ENCODE measurements around the gene PSMG4. TPM values are rescaled to one million over a fixed set of nuclear protein-coding genes. Genes with fewer than 3 reads are reported as not detected.
A peak's percentile ranks its signal among the peaks of the same experiment; 100 is the strongest.

The PSMG4 gene
- total and polyA plus RNA-seq, 2 of the 8 experiments (the other 6 are each of a cell fraction or from before 2014, with no cell fraction given), result 40.6 to 113 TPM

GRCh38 chr6:3231247-3232016 lies 27.3 kb upstream of the PSMG4 start:
- peak overlapping the region; percentile 50; the same call in 1 of the 2 replicates for H2BK15ac ChIP-seq (ENCODE audit: low read length)
- peak overlapping the region; percentile 71 to 99 (median 86) for H3K4me3 ChIP-seq (ENCODE audit: extremely low read depth in 1 of 4, insufficient read depth in 2 of 4, low read depth in 3 of 4, low read length in 4 of 4)
- peak overlapping the region; percentile 86 for H3K18ac ChIP-seq (ENCODE audit: extremely low read depth, low read length)
- no peak overlapping the region for H3K23ac ChIP-seq (ENCODE audit: insufficient read length)
- WGBS, 2 experiments (ENCODE audit: extremely low coverage in 1 of 2, insufficient coverage in 1 of 2, insufficient read length in 1 of 2, insufficient replicate concordance in 2 of 2, low coverage in 1 of 2, low lambda C conversion rate in 2 of 2, missing lambda C conversion rate in 1 of 2), result 1% methylated on average over 44 of the region's 47 CpGs; no CpG with 5 or more reads in 1 of the 2 experiments
- peak overlapping the region in 3 of 4 experiments; percentile 71 to 80 (median 76); a peak in 6 of 7 replicates for H3K9ac ChIP-seq (replicated peaks in 1 of 4; ENCODE audit: extremely low read depth in 1 of 4, low read depth in 3 of 4, low read length in 3 of 4)
- peak overlapping the region; percentile 91 to 96 for H3K4me2 ChIP-seq (ENCODE audit: insufficient read depth in 1 of 2, low read depth in 2 of 2, low read length in 2 of 2)
- peak overlapping the region; percentile 35 for H2BK120ac ChIP-seq (replicated peaks; ENCODE audit: low read depth, low read length)
- H3K27ac ChIP-seq (ENCODE audit: low read depth, low read length), result no peak overlapping the region; the same call in 1 of the 2 replicates
- peak in 1 of 2 experiments; percentile 83 for DNase-seq (ENCODE audit: low read depth in 1 of 2, low spot score in 2 of 2)
- H3K4me1 ChIP-seq (replicated peaks in 1 of 4; ENCODE audit: control insufficient read depth in 3 of 4, insufficient read depth in 4 of 4, low read length in 3 of 4), result peaks cover 5 to 17% (median 11%) of the 10 kb centered on the region in 4 experiments; a peak in 6 of 7 replicates
- H3K23me2 ChIP-seq (ENCODE audit: low read depth, low read length), result peaks cover 34% of the 10 kb centered on the region
- CTCF ChIA-PET (ENCODE audit: partially characterized antibody), result interaction anchor here (0.6 to 17.3 kb wide), 16 partner anchors 9 to 245 kb away, joined by 3 to 263 read pairs (median 4); partner anchors contain the start of gene TUBB2A
- peak overlapping the region; percentile 17 for H3K4ac ChIP-seq (replicated peaks; ENCODE audit: insufficient read length, low read depth, low read length)
- POLR2A ChIA-PET (ENCODE audit: partially characterized antibody), result interaction anchor here (0.7 to 7.6 kb wide), 19 partner anchors 8 to 255 kb away, joined by 3 to 122 read pairs (median 6); partner anchors contain the start of gene TUBB2A
- H2BK20ac ChIP-seq (ENCODE audit: low read length), result peak overlapping the region; percentile 97; the same call in 1 of the 2 replicates
- H3K14ac ChIP-seq (ENCODE audit: insufficient read length), result peak overlapping the region; percentile 6
- peak overlapping the region; percentile 88 for H3K56ac ChIP-seq (replicated peaks; ENCODE audit: insufficient read length, low read depth, low read length)
- H4K91ac ChIP-seq (replicated peaks; ENCODE audit: insufficient read length, low read length), result peak overlapping the region; percentile 50
- H3K79me1 ChIP-seq (ENCODE audit: low read depth, low read length), result no peaks in the 10 kb centered on the region; the same call in 1 of the 2 replicates
- H4K5ac ChIP-seq (ENCODE audit: insufficient read length, low read depth, low read length), result peak overlapping the region; percentile 5
- H3K79me2 ChIP-seq (ENCODE audit: control insufficient read depth in 1 of 2, insufficient read depth in 2 of 2, low read length in 2 of 2), result peaks cover 10% of the 10 kb centered on the region in 2 experiments
- peak overlapping the region; percentile 83; the same call in 1 of the 2 replicates for H2BK12ac ChIP-seq (ENCODE audit: low read depth, low read length)
- peak overlapping the region; percentile 95 for H2AFZ ChIP-seq (ENCODE audit: low read length)
- no peaks in the 10 kb centered on the region; a peak in 1 of 8 replicates for H3K36me3 ChIP-seq (ENCODE audit: control insufficient read depth in 2 of 4, insufficient read depth in 4 of 4, low read length in 3 of 4)
- H2BK5ac ChIP-seq (ENCODE audit: low read depth, low read length), result peak overlapping the region; percentile 88; the same call in 1 of the 2 replicates
- no peaks in the 10 kb centered on the region for H3K9me3 ChIP-seq (ENCODE audit: insufficient read depth in 2 of 2, low read depth in 1 of 2, low read length in 1 of 2)
- no peak overlapping the region for H2AK5ac ChIP-seq (ENCODE audit: low read depth, low read length)
- peaks cover 8 to 9% of the 10 kb centered on the region in 2 experiments for H4K20me1 ChIP-seq (replicated peaks in 1 of 2; ENCODE audit: control insufficient read depth in 1 of 2, insufficient read depth in 2 of 2, low read length in 2 of 2)
- no peak for FAIRE-seq
- H4K8ac ChIP-seq (ENCODE audit: extremely low read depth, insufficient read depth, low read length), result no peak overlapping the region
- H3K27me3 ChIP-seq (replicated peaks in 1 of 4; ENCODE audit: control insufficient read depth in 3 of 4, extremely low read depth in 1 of 4, insufficient read depth in 3 of 4, low read length in 3 of 4), result peaks cover 0 to 23% (median 19%) of the 10 kb centered on the region in 4 experiments; a peak in 6 of 7 replicates
- peak; percentile 83 for TF ChIP-seq CTBP2 (IDR thresholded peaks at IDR 0.05; ENCODE audit: borderline replicate concordance, insufficient read depth, insufficient read length, low read length)
- TF ChIP-seq EGR1 (IDR thresholded peaks at IDR 0.05; ENCODE audit: borderline replicate concordance, low read depth, low read length), result no peak
- no peak for TF ChIP-seq NANOG (IDR thresholded peaks at IDR 0.05; ENCODE audit: insufficient read depth, low read depth, low read length, poor library complexity, severe bottlenecking)
- no peak for TF ChIP-seq USF2 (IDR thresholded peaks at IDR 0.05; ENCODE audit: low read length)
- peak; percentile 65 for TF ChIP-seq MAX (IDR thresholded peaks at IDR 0.05)
- peak; percentile 56 to 85; a peak in 1 of 4 replicates for TF ChIP-seq SIN3A (conservative IDR thresholded peaks at IDR 0.05 in 1 of 2, IDR thresholded peaks at IDR 0.05 in 1 of 2; ENCODE audit: low read depth in 1 of 2, low read length in 2 of 2)
- no peak for TF ChIP-seq CBX8 (IDR thresholded peaks at IDR 0.05; ENCODE audit: borderline replicate concordance, low read depth, low read length)
- TF ChIP-seq SRF (IDR thresholded peaks at IDR 0.05; ENCODE audit: low read depth, low read length), result no peak

All from H1 (cell line).